KMS-11 (cell line): ENCODE results near the gene TERT.

Experiments
- H2AFZ ChIP-seq: fragments of 200-600 bp; sonication (generic); 2 replicates; pipeline ENCODE4 v1.6.1; 2016; ENCODE audit warnings: antibody characterized with exemption, mixed run types, low read depth
- H3K27ac ChIP-seq: fragments of 200-600 bp; sonication (generic); 2 replicates; pipeline ENCODE4 v1.6.1; 2016; ENCODE audit warnings: mild to moderate bottlenecking, mixed run types
- H3K27me3 ChIP-seq: fragments of 200-600 bp; sonication (generic); 2 replicates; pipeline ENCODE4 v1.6.1; 2017; ENCODE audit warnings: mild to moderate bottlenecking, low read depth, mixed run types, moderate library complexity; ENCODE audit not compliant: insufficient read depth
- H3K36me3 ChIP-seq: fragments of 200-600 bp; sonication (generic); 2 replicates; pipeline ENCODE4 v1.6.1; 2017; ENCODE audit warnings: mild to moderate bottlenecking, mixed run types; ENCODE audit not compliant: insufficient read depth
- H3K4me1 ChIP-seq: fragments of 200-600 bp; sonication (generic); 2 replicates; pipeline ENCODE4 v1.6.1; 2016; ENCODE audit warnings: mild to moderate bottlenecking, low read depth, mixed run types; ENCODE audit not compliant: poor library complexity, severe bottlenecking
- H3K4me2 ChIP-seq: fragments of 200-600 bp; sonication (generic); 2 replicates; pipeline ENCODE4 v1.7.0; 2016; ENCODE audit warnings: mild to moderate bottlenecking, mixed run types
- H3K4me3 ChIP-seq: fragments of 200-600 bp; sonication (generic); IDR thresholded peaks from 2 replicates; pipeline ENCODE4 v1.6.1; 2017; ENCODE audit warnings: low read depth, low read length, mixed read lengths; ENCODE audit not compliant: insufficient read depth
- H3K79me2 ChIP-seq: fragments of 200-600 bp; sonication (generic); 2 replicates; pipeline ENCODE4 v1.6.1; 2016; ENCODE audit warnings: low read depth, mixed run types; ENCODE audit not compliant: insufficient read depth
- H3K9ac ChIP-seq: fragments of 200-600 bp; sonication (generic); 2 replicates; pipeline ENCODE4 v1.6.1; 2016; ENCODE audit warnings: mild to moderate bottlenecking, mixed run types
- H4K20me1 ChIP-seq: fragments of 200-600 bp; sonication (generic); 2 replicates; pipeline ENCODE4 v1.6.1; 2016; ENCODE audit warnings: mild to moderate bottlenecking, mixed run types; ENCODE audit not compliant: insufficient read depth
- CTCF ChIP-seq: fragments of 200-600 bp; sonication (generic); conservative IDR thresholded peaks from 2 replicates; pipeline ENCODE4 v1.6.1; 2017; ENCODE audit warnings: low read depth, mild to moderate bottlenecking, antibody characterized with exemption, low read length, moderate library complexity, mixed read lengths

The TERT gene

GRCh38 chr5:1224631-1225030, 70.2 kb downstream of the TERT start:
- no peak overlapping the region for H2AFZ ChIP-seq
- H3K4me2 ChIP-seq = no peak overlapping the region
- H3K27me3 ChIP-seq = peaks cover 5% of the 10 kb centered on the region; the same call in 1 of the 2 replicates
- no peaks in the 10 kb centered on the region for H4K20me1 ChIP-seq
- H3K4me1 ChIP-seq = no peaks in the 10 kb centered on the region
- H3K9ac ChIP-seq = no peak overlapping the region
- no peaks in the 10 kb centered on the region for H3K79me2 ChIP-seq
- no peak for TF ChIP-seq CTCF
- H3K4me3 ChIP-seq = no peak overlapping the region
- H3K27ac ChIP-seq = no peak overlapping the region
- H3K36me3 ChIP-seq = no peaks in the 10 kb centered on the region

GRCh38 chr5:1223278-1223670, 71.6 kb downstream of the TERT start:
- H3K36me3 ChIP-seq = no peaks in the 10 kb centered on the region
- no peak overlapping the region for H3K4me2 ChIP-seq
- H3K27ac ChIP-seq = no peak overlapping the region
- no peak overlapping the region for H3K9ac ChIP-seq
- no peak overlapping the region for H3K4me3 ChIP-seq
- no peaks in the 10 kb centered on the region for H3K79me2 ChIP-seq
- H2AFZ ChIP-seq = no peak overlapping the region
- TF ChIP-seq CTCF = no peak
- peaks cover 9% of the 10 kb centered on the region; the same call in 1 of the 2 replicates for H3K27me3 ChIP-seq
- no peaks in the 10 kb centered on the region for H3K4me1 ChIP-seq
- no peaks in the 10 kb centered on the region for H4K20me1 ChIP-seq

- TF ChIP-seq CTCF = no peak
These were observed 72.1 kb downstream of the TERT start for GRCh38 chr5:1222621-1223277.

GRCh38 chr5:1222147-1222546, 72.7 kb downstream of the TERT start:
- Histone ChIP-seq H3K9ac (no peak overlapping the region), H3K4me2 (no peak overlapping the region), H4K20me1 (no peaks in the 10 kb centered on the region), H3K27me3 (peaks cover 13% of the 10 kb centered on the region; the same call in 1 of the 2 replicates), H3K27ac (no peak overlapping the region), H3K36me3 (no peaks in the 10 kb centered on the region), H3K4me3 (no peak overlapping the region), H2AFZ (no peak overlapping the region), H3K4me1 (no peaks in the 10 kb centered on the region), H3K79me2 (no peaks in the 10 kb centered on the region)
- TF ChIP-seq CTCF = no peak

More at GRCh38 chr5:1222621-1223277, 72.1 kb downstream of the TERT start:
- Histone ChIP-seq H3K79me2 (no peaks in the 10 kb centered on the region), H3K4me1 (no peaks in the 10 kb centered on the region), H3K27me3 (peaks cover 9% of the 10 kb centered on the region; the same call in 1 of the 2 replicates), H3K4me3 (no peak overlapping the region), H3K4me2 (no peak overlapping the region), H2AFZ (no peak overlapping the region), H4K20me1 (no peaks in the 10 kb centered on the region), H3K36me3 (no peaks in the 10 kb centered on the region), H3K9ac (no peak overlapping the region), H3K27ac (no peak overlapping the region)
